K562 (cell line): ENCODE measurements around the gene TNIK. TPM values are rescaled to one million over a fixed set of nuclear protein-coding genes. Genes with fewer than 3 reads are reported as not detected.

Source experiments
- ATAC-seq: fragments of 200-7000 bp; cut with Tn5 transposase; 3 replicates; pipeline ENCODE4 v1.9.1; 2020; ENCODE audit warnings: moderate library complexity
- BruUV-seq: library from RNA; stranded (reverse); fragments of 400-500 nt; replicated peaks from 2 replicates; lab custom pipeline; 2021; lab: Mats Ljungman, UMichigan
- CTCF ChIA-PET: fragments of 300-600 bp; formaldehyde crosslinking; extraction: SDS; loops from one replicate; lab custom pipeline; 2021; ENCODE audit warnings: low intra/inter-chr PET ratio; lab: Yijun Ruan, JAX
- POLR2A ChIA-PET: fragments of 300-600, 350-650 bp; sonication (Branson Sonifier 250); formaldehyde crosslinking; extraction: SDS; loops from one replicate; lab custom pipeline; 2021; ENCODE audit warnings: antibody characterized with exemption, inconsistent platforms; lab: Yijun Ruan, JAX
- DNase-seq, 4 experiments: peaks; one replicate each; pipeline versions ENCODE4 v3.0.0 to v3.0.0-alpha.2; 2011 to 2018; ENCODE audit warnings: low spot score in 3 of 4, mixed read lengths in 3 of 4; ENCODE audit errors: extremely low read depth in 1 of 4
- FAIRE-seq: peaks from 2 replicates; lab custom pipeline; 2011; peaks lifted over from hg19 to GRCh38; lab: Jason Lieb, UNC
- H2AFZ ChIP-seq: 2 replicates; pipeline ENCODE4 v1.6.0; 2011; ENCODE audit warnings: low read depth, low read length, control low read depth, inconsistent platforms
- H3K27ac ChIP-seq: fragments of 200-600 bp; 3 replicates; pipeline ENCODE4 v1.8.0; 2011; ENCODE audit warnings: low read depth, mild to moderate bottlenecking, control low read depth, inconsistent platforms, low read length, moderate library complexity, mixed read lengths; ENCODE audit errors: extremely low read depth
- H3K27me3 ChIP-seq, 2 experiments: fragments of 300-600 bp in 1 of 2; 2 replicates in 1 of 2; 3 replicates in 1 of 2; pipeline versions ENCODE4 v1.6.0 to v1.8.0; 2011; ENCODE audit warnings: inconsistent platforms in 2 of 2, low read length in 2 of 2, mild to moderate bottlenecking in 1 of 2, mixed read lengths in 1 of 2, moderate library complexity in 1 of 2; ENCODE audit not compliant: control insufficient read depth in 2 of 2, insufficient read depth in 2 of 2
- H3K36me3 ChIP-seq: fragments of 300-600 bp; 3 replicates; pipeline ENCODE4 v1.8.0; 2011; ENCODE audit warnings: mild to moderate bottlenecking, low read length, inconsistent platforms; ENCODE audit not compliant: control insufficient read depth, insufficient read depth
- H3K4me1 ChIP-seq, 2 experiments: fragments of 200-600 bp in 1 of 2; replicated peaks in 1 of 2; 2 replicates in 1 of 2; 3 replicates in 1 of 2; pipeline versions ENCODE4 v1.5.1 to v1.8.0; 2011; ENCODE audit warnings: inconsistent platforms in 2 of 2, low read length in 2 of 2, mild to moderate bottlenecking in 1 of 2, mixed read lengths in 1 of 2, moderate library complexity in 1 of 2; ENCODE audit not compliant: control insufficient read depth in 2 of 2, insufficient read depth in 2 of 2
- H3K4me2 ChIP-seq: 2 replicates; pipeline ENCODE4 v1.6.1; 2011; ENCODE audit warnings: low read length, control low read depth, inconsistent platforms, mixed read lengths; ENCODE audit not compliant: insufficient read depth
- H3K4me3 ChIP-seq: fragments of 200-600 bp; sonication (generic), shearing (Covaris generic); 2 replicates; pipeline ENCODE4 v1.5.1; 2016; ENCODE audit warnings: control low read depth, inconsistent platforms
- H3K79me2 ChIP-seq: fragments of 200-600 bp; 3 replicates; pipeline ENCODE4 v1.8.0; 2011; ENCODE audit warnings: low read length, inconsistent platforms; ENCODE audit not compliant: control insufficient read depth, insufficient read depth
- H3K9ac ChIP-seq, 2 experiments: 2 replicates each; pipeline versions ENCODE4 v1.6.0 to v1.6.1; 2011; ENCODE audit warnings: low read depth in 2 of 2, low read length in 2 of 2, control low read depth in 1 of 2, inconsistent platforms in 1 of 2, mild to moderate bottlenecking in 1 of 2, mixed read lengths in 1 of 2; ENCODE audit not compliant: insufficient read depth in 1 of 2
- H3K9me1 ChIP-seq: one replicate; pipeline ENCODE4 v1.6.0; 2011; ENCODE audit warnings: inconsistent platforms, mild to moderate bottlenecking, low read length, moderate library complexity; ENCODE audit not compliant: control insufficient read depth, insufficient read depth
- H3K9me3 ChIP-seq: replicated peaks from 2 replicates; pipeline ENCODE4 v1.5.1; 2011; ENCODE audit warnings: low read depth, low read length, inconsistent platforms; ENCODE audit not compliant: control insufficient read depth, insufficient read depth
- H4K20me1 ChIP-seq: replicated peaks from 2 replicates; pipeline ENCODE4 v1.6.1; 2011; ENCODE audit warnings: low read length, inconsistent platforms, mixed read lengths; ENCODE audit not compliant: control insufficient read depth, insufficient read depth
- ADNP ChIP-seq: fragments of 200-800 bp; sonication (Bioruptor generic); IDR thresholded peaks from 2 replicates; pipeline ENCODE4 v1.6.1; 2016; ENCODE audit warnings: missing genetic modification characterization, missing compliant biosample characterization
- BRF1 ChIP-seq: IDR thresholded peaks from 3 replicates; pipeline ENCODE4 v1.6.1; 2011; ENCODE audit warnings: borderline replicate concordance, mild to moderate bottlenecking; ENCODE audit not compliant: insufficient read length; ENCODE audit errors: extremely low read depth
- GATA2 ChIP-seq: sonication (generic); formaldehyde crosslinking; IDR thresholded peaks from 2 replicates; pipeline ENCODE4 v1.4.0; 2020; ENCODE audit warnings: mild to moderate bottlenecking, missing genetic modification reagents
- ID3 ChIP-seq, 2 experiments: fragments of 250-450 bp in 1 of 2; fragments of 450-650 bp in 1 of 2; sonication (Bioruptor Pico) in 1 of 2; IDR thresholded peaks; 2 replicates each; pipeline versions ENCODE4 v1.6.1 to v1.8.0; 2016 to 2021; ENCODE audit warnings: mild to moderate bottlenecking in 2 of 2, moderate library complexity in 2 of 2, missing compliant biosample characterization in 1 of 2, missing genetic modification characterization in 1 of 2
- MYBL2 ChIP-seq, 2 experiments: fragments of 450-650 bp in 1 of 2; sonication (generic) in 1 of 2; formaldehyde crosslinking in 1 of 2; IDR thresholded peaks; 2 replicates each; pipeline versions ENCODE4 v1.6.1 to v1.8.1; 2017 to 2022; ENCODE audit warnings: borderline replicate concordance in 1 of 2, inconsistent platforms in 1 of 2, low read depth in 1 of 2, mild to moderate bottlenecking in 1 of 2, missing genetic modification reagents in 1 of 2, moderate library complexity in 1 of 2
- NFIX ChIP-seq: fragments of 250-450 bp; sonication (Bioruptor Pico); IDR thresholded peaks from 2 replicates; pipeline ENCODE4 v1.4.0; 2020; ENCODE audit warnings: low read depth, mild to moderate bottlenecking, moderate library complexity
- NR2F6 ChIP-seq: fragments of 450-650 bp; formaldehyde crosslinking; IDR thresholded peaks from 2 replicates; pipeline ENCODE4 v1.4.0; 2020; ENCODE audit warnings: mild to moderate bottlenecking
- SETDB1 ChIP-seq: IDR thresholded peaks from one replicate; pipeline ENCODE4 v1.6.1; 2012; ENCODE audit warnings: low read length, control low read depth, inconsistent platforms
- TAF7 ChIP-seq: fragments of 450-650 bp; IDR thresholded peaks from 2 replicates; pipeline ENCODE4 v1.6.1; 2016; ENCODE audit warnings: missing genetic modification characterization, missing compliant biosample characterization
- TARDBP ChIP-seq: fragments of 450-650 bp; IDR thresholded peaks from 2 replicates; pipeline ENCODE4 v1.6.1; 2016
- ZNF143 ChIP-seq: sonication (generic); formaldehyde crosslinking; IDR thresholded peaks from 2 replicates; pipeline ENCODE4 v1.9.0; 2022; ENCODE audit warnings: mild to moderate bottlenecking, missing genetic modification reagents
- ZNF217 ChIP-seq: sonication (generic); formaldehyde crosslinking; IDR thresholded peaks from 2 replicates; pipeline ENCODE4 v1.8.0; 2022; ENCODE audit warnings: mild to moderate bottlenecking, missing genetic modification reagents
- ZNF280A ChIP-seq: fragments of 450-650 bp; IDR thresholded peaks from 2 replicates; pipeline ENCODE4 v1.6.1; 2018; ENCODE audit warnings: mild to moderate bottlenecking, low read depth; ENCODE audit not compliant: partially characterized antibody
- WGBS: fragments of 100-300 bp; shearing (Covaris generic); methylation state at CpG from one replicate; pipeline ENCODE4 v1.1.6; 2016; ENCODE audit warnings: low coverage, mixed read lengths; ENCODE audit not compliant: insufficient coverage; ENCODE audit errors: missing lambda C conversion rate; 5-methylcytosine and 5-hydroxymethylcytosine counted together
- in situ Hi-C: fragments of 300-500 bp; cut with MboI; formaldehyde crosslinking; loops from 4 replicates; pipeline ENCODE4 v1.15.0; 2018; ENCODE audit warnings: inconsistent platforms, mixed read lengths
- intact Hi-C: fragments of 100-400 bp; cut with micrococcal nuclease; formaldehyde crosslinking; loops from 2 replicates; pipeline ENCODE4 v1.14.2; 2022
- polyA plus RNA-seq, 8 experiments: library from polyadenylated mRNA; depleted of rRNA in 4 of 8; stranded (reverse) in 5 of 8; unstranded in 3 of 8; fragments of >200 nt; fragmentation: Nextera tagmentation in 2 of 8; fragmentation: Illumina TruSeq in 1 of 8; extraction: Ambion mirVana in 2 of 8; extraction: Trizol in 1 of 8; gene quantifications; 2 replicates each; pipeline versions ENCODE4 v1.2.1 to v1.2.3, GENCODE V29; 2011 to 2014; ENCODE audit warnings: inconsistent platforms in 1 of 8, missing spikeins in 1 of 8
- total RNA-seq, 7 experiments: library from RNA; depleted of rRNA in 6 of 7; stranded (reverse); fragments of >200 nt in 6 of 7; fragmentation: Illumina TruSeq in 2 of 7; extraction: Trizol in 2 of 7; gene quantifications; 2 replicates each; pipeline versions ENCODE4 v1.2.1 to v1.2.3, GENCODE V29; 2011 to 2021; ENCODE audit warnings: low replicate concordance in 1 of 7

TNIK gene
- total and polyA plus RNA-seq, 9 of the 15 experiments (the other 6 are each of a cell fraction or from before 2014, with no cell fraction given), result 6.6 to 39.0 (median 24.7) TPM

GRCh38 chr3:171312741-171313140 lies 147.5 kb downstream of the TNIK start:
- Histone ChIP-seq H4K20me1 (no peaks in the 10 kb centered on the region), H3K9me1 (no peaks in the 10 kb centered on the region), H3K9ac (no peak overlapping the region), H3K4me1 (peaks cover 4 to 11% of the 10 kb centered on the region in 2 experiments; a peak in 2 of 5 replicates), H3K79me2 (peaks cover 10% of the 10 kb centered on the region; the same call in 1 of the 3 replicates), H2AFZ (no peak overlapping the region)
- intact Hi-C loops, result no loop called here
- FAIRE-seq, result no peak
- TF ChIP-seq ZNF217 (CRISPR knock-in tag), result no peak
- TF ChIP-seq TARDBP, result no peak
- no peak for TF ChIP-seq ZNF280A
- TF ChIP-seq ZNF143 (CRISPR knock-in tag), result no peak
- no peak for TF ChIP-seq MYBL2 (IDR thresholded peaks at IDR 0.05; ENCODE audit: low read depth)
- no peak for TF ChIP-seq MYBL2 (CRISPR knock-in tag; IDR thresholded peaks at IDR 0.05; ENCODE audit: borderline replicate concordance)
- TF ChIP-seq GATA2 (CRISPR knock-in tag), result no peak
- no peak for TF ChIP-seq ID3 (CRISPR knock-in tag; IDR thresholded peaks at IDR 0.05)
- no peak for TF ChIP-seq ID3 (tag; IDR thresholded peaks at IDR 0.05)
- no peak for TF ChIP-seq TAF7 (tag)
- no peak for TF ChIP-seq ADNP (tag)
- TF ChIP-seq SETDB1, result no peak
- no peak for TF ChIP-seq NFIX
- TF ChIP-seq NR2F6 (CRISPR knock-in tag), result no peak
- no peak for TF ChIP-seq BRF1
- TF ChIP-seq, all 486 proteins: peak for 0
- WGBS, result 81% methylated on average over 7 of the region's 8 CpGs
- ChIA-PET POLR2A (interaction anchor here (1.0 kb wide), 1 partner anchor 10 kb away, joined by 3 read pairs; no protein-coding TSS in a partner anchor), CTCF (no interaction called here)
- Histone ChIP-seq H3K27me3 (no peaks in the 10 kb centered on the region), H3K36me3 (no peaks in the 10 kb centered on the region; the same call in 2 of the 3 replicates), H3K9me3 (no peaks in the 10 kb centered on the region; the same call in 1 of the 2 replicates), H3K4me3 (no peak overlapping the region), H3K4me2 (no peak overlapping the region), H3K27ac (no peak overlapping the region)
- DNase-seq (no peak), ATAC-seq (no peak)
- in situ Hi-C loops, result no loop called here
- no TSS peak for BruUV-seq
